ENCODE data around the gene MRPL48. TPM values are rescaled to one million over a fixed set of nuclear protein-coding genes. Genes with fewer than 3 reads are reported as not detected.

MRPL48 gene
- total and polyA plus RNA-seq, 2 donors (not counting 1 experiment from before 2014, with no cell fraction given), result 19.1 to 28.3 TPM

- no peaks in the 10 kb centered on the region for H3K36me3 ChIP-seq (replicated peaks in 1 of 2; ENCODE audit: control extremely low read depth in 1 of 2, control insufficient read depth in 1 of 2, extremely low read depth in 1 of 2, insufficient read depth in 2 of 2, low read length in 1 of 2)
- ChIA-PET POLR2A (no interaction called here), CTCF (no interaction called here)
- peaks cover 6 to 10% of the 10 kb centered on the region in 2 donors for H3K4me1 ChIP-seq (ENCODE audit: control insufficient read depth in 2 of 2, insufficient read depth in 2 of 2, low read length in 2 of 2)
- H3K4me3 Mint-ChIP-seq, result no peak overlapping the region
- no peaks in the 10 kb centered on the region for H3K27me3 Mint-ChIP-seq
- no peak overlapping the region for H3K27ac ChIP-seq (ENCODE audit: low read length in 2 of 2)
- no peaks in the 10 kb centered on the region for H3K9me3 Mint-ChIP-seq (ENCODE audit: insufficient read depth)
- peaks cover 41% of the 10 kb centered on the region for H3K4me1 Mint-ChIP-seq
- ATAC-seq (ENCODE audit: low read depth) (no peak), DNase-seq (no peak)
- H3K27ac Mint-ChIP-seq, result no peak overlapping the region
- peaks cover 90% of the 10 kb centered on the region for H3K79me2 ChIP-seq (ENCODE audit: control insufficient read depth, insufficient read depth, low read length)
- no peaks in the 10 kb centered on the region for H3K27me3 ChIP-seq (replicated peaks in 1 of 4; ENCODE audit: control extremely low read depth in 1 of 4, control insufficient read depth in 3 of 4, insufficient read depth in 4 of 4, low read length in 3 of 4)
- 100% methylated on average over 1 of the region's 1 CpG for WGBS (ENCODE audit: insufficient coverage)
- H3K9ac ChIP-seq (ENCODE audit: low read length), result no peak overlapping the region
- no peak overlapping the region for H2AFZ ChIP-seq (ENCODE audit: insufficient read depth, low read depth, low read length, poor library complexity, severe bottlenecking)
- TF ChIP-seq CTCF (IDR thresholded peaks at IDR 0.05), result no peak
- TF ChIP-seq EZH2 (IDR thresholded peaks at IDR 0.05; ENCODE audit: borderline replicate concordance, insufficient read depth, low read depth, low read length, poor library complexity, severe bottlenecking), result no peak
- H3K4me2 ChIP-seq (replicated peaks; ENCODE audit: low read depth, low read length, poor library complexity, severe bottlenecking), result no peak overlapping the region
- no peak overlapping the region for H3K4me3 ChIP-seq (ENCODE audit: control extremely low read depth in 1 of 5, extremely low read depth in 1 of 5, insufficient read depth in 1 of 5, low read depth in 2 of 5, low read length in 4 of 5)
- H4K20me1 ChIP-seq (ENCODE audit: control insufficient read depth, insufficient read depth, low read length, poor library complexity, severe bottlenecking), result peaks cover 56% of the 10 kb centered on the region
- intact Hi-C loops (cut with micrococcal nuclease), result no loop called here
- no peaks in the 10 kb centered on the region for H3K9me3 ChIP-seq (ENCODE audit: control extremely low read depth in 1 of 3, control insufficient read depth in 2 of 3, insufficient read depth in 1 of 3, low read length in 2 of 3)
These were observed 33.7 kb upstream of the MRPL48 start for GRCh38 chr11:73753938-73754337.

- ATAC-seq (ENCODE audit: low read depth) (no peak), DNase-seq (no peak)
- no peak overlapping the region for H3K4me3 Mint-ChIP-seq
- H3K4me1 ChIP-seq (ENCODE audit: control insufficient read depth in 2 of 2, insufficient read depth in 2 of 2, low read length in 2 of 2), result peaks cover 11 to 14% of the 10 kb centered on the region in 2 donors
- H3K27ac Mint-ChIP-seq, result no peak overlapping the region
- no peak overlapping the region for H3K4me2 ChIP-seq (replicated peaks; ENCODE audit: low read depth, low read length, poor library complexity, severe bottlenecking)
- ChIA-PET CTCF (no interaction called here), POLR2A (no interaction called here)
- TF ChIP-seq CTCF (IDR thresholded peaks at IDR 0.05), result no peak
- no peaks in the 10 kb centered on the region for H3K27me3 Mint-ChIP-seq
- peaks cover 90% of the 10 kb centered on the region for H3K79me2 ChIP-seq (ENCODE audit: control insufficient read depth, insufficient read depth, low read length)
- H3K9ac ChIP-seq (ENCODE audit: low read length), result no peak overlapping the region
- no peaks in the 10 kb centered on the region for H3K36me3 ChIP-seq (replicated peaks in 1 of 2; ENCODE audit: control extremely low read depth in 1 of 2, control insufficient read depth in 1 of 2, extremely low read depth in 1 of 2, insufficient read depth in 2 of 2, low read length in 1 of 2)
- no peaks in the 10 kb centered on the region for H3K27me3 ChIP-seq (replicated peaks in 1 of 4; ENCODE audit: control extremely low read depth in 1 of 4, control insufficient read depth in 3 of 4, insufficient read depth in 4 of 4, low read length in 3 of 4)
- H3K9me3 ChIP-seq (ENCODE audit: control extremely low read depth in 1 of 3, control insufficient read depth in 2 of 3, insufficient read depth in 1 of 3, low read length in 2 of 3), result no peaks in the 10 kb centered on the region
- intact Hi-C loops (cut with micrococcal nuclease), result no loop called here
- no peak overlapping the region for H2AFZ ChIP-seq (ENCODE audit: insufficient read depth, low read depth, low read length, poor library complexity, severe bottlenecking)
- no peak overlapping the region for H3K27ac ChIP-seq (ENCODE audit: low read length in 2 of 2)
- peaks cover 39% of the 10 kb centered on the region for H3K4me1 Mint-ChIP-seq
- peaks cover 39% of the 10 kb centered on the region for H4K20me1 ChIP-seq (ENCODE audit: control insufficient read depth, insufficient read depth, low read length, poor library complexity, severe bottlenecking)
- no peak overlapping the region for H3K4me3 ChIP-seq (ENCODE audit: control extremely low read depth in 1 of 5, extremely low read depth in 1 of 5, insufficient read depth in 1 of 5, low read depth in 2 of 5, low read length in 4 of 5)
- H3K9me3 Mint-ChIP-seq (ENCODE audit: insufficient read depth), result no peaks in the 10 kb centered on the region
These were observed 32.0 kb upstream of the MRPL48 start for GRCh38 chr11:73755670-73756069.
